ENCODE results near the gene GLIS1.

Gene GLIS1

DNA sequence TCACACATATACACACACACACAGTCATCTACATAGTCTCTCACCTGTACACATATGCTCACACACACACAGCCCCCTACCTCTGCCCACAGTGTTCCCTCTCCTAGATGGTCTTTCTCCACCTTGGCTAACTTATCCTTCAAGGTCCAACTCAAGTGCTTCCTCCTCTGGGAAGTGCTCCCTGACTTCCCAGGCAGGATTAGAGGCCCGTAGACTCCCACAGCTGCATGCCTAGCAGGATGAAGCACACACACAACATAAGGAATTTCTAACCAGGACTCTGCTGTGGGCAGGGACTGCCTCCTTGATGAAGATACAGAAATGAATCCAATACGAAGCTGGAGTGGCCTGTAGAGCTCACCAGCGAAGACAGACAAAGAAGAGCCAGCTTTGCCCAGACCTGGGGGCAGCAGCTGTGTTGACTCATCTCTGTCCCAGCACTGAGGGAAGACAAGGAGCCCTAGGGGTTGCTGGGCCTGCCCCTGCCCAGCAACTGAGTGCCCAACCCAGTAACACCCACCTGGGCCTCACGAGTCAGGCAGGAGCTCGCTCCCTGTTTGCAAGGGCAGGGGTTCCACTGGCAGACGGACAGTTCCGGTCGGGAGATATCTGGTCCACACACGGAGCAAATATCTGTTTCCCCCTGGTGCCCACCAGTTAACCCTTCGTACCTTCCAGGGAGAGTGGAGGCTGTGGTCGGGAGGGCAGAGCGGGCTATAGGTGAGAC lies 178.9 kb downstream of the GLIS1 start:
- CTCF ChIA-PET: interaction anchor here (1.4 kb wide), 1 partner anchor 18 kb away, joined by 5 read pairs; no protein-coding TSS in a partner anchor
- POLR2A ChIA-PET: no interaction called here
- TF ChIP-seq FOXK2 (IDR thresholded peaks at IDR 0.05): no peak
- TF ChIP-seq LEF1 (IDR thresholded peaks at IDR 0.05; ENCODE audit: borderline replicate concordance): no peak
- TF ChIP-seq TARDBP (IDR thresholded peaks at IDR 0.05): no peak
- no peak for TF ChIP-seq SUZ12 (IDR thresholded peaks at IDR 0.05)
- TF ChIP-seq FOXM1 (IDR thresholded peaks at IDR 0.05; ENCODE audit: borderline replicate concordance): no peak
- no peak for TF ChIP-seq NFRKB (IDR thresholded peaks at IDR 0.05)
- no peak for TF ChIP-seq ZNF384 (IDR thresholded peaks at IDR 0.05)
- no peak for TF ChIP-seq ELF4 (IDR thresholded peaks at IDR 0.05)
- TF ChIP-seq CTBP1 (IDR thresholded peaks at IDR 0.05; ENCODE audit: borderline replicate concordance): no peak
- TF ChIP-seq FOXA1 (IDR thresholded peaks at IDR 0.05): no peak
- no peak for TF ChIP-seq ARNT (IDR thresholded peaks at IDR 0.05)
- no peak for TF ChIP-seq BHLHE40 (IDR thresholded peaks at IDR 0.05; ENCODE audit: borderline replicate concordance)
- no peak for TF ChIP-seq L3MBTL2 (conservative IDR thresholded peaks at IDR 0.05)
- TF ChIP-seq, protein P1, sequence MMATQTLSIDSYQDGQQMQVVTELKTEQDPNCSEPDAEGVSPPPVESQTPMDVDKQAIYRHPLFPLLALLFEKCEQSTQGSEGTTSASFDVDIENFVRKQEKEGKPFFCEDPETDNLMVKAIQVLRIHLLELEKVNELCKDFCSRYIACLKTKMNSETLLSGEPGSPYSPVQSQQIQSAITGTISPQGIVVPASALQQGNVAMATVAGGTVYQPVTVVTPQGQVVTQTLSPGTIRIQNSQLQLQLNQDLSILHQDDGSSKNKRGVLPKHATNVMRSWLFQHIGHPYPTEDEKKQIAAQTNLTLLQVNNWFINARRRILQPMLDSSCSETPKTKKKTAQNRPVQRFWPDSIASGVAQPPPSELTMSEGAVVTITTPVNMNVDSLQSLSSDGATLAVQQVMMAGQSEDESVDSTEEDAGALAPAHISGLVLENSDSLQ (IDR thresholded peaks at IDR 0.05): no peak
- TF ChIP-seq SP1 (IDR thresholded peaks at IDR 0.05): no peak
- no peak for TF ChIP-seq HDGF (IDR thresholded peaks at IDR 0.05; ENCODE audit: borderline replicate concordance)
- no peak for DNase-seq (ENCODE audit: extremely low spot score)

DNA sequence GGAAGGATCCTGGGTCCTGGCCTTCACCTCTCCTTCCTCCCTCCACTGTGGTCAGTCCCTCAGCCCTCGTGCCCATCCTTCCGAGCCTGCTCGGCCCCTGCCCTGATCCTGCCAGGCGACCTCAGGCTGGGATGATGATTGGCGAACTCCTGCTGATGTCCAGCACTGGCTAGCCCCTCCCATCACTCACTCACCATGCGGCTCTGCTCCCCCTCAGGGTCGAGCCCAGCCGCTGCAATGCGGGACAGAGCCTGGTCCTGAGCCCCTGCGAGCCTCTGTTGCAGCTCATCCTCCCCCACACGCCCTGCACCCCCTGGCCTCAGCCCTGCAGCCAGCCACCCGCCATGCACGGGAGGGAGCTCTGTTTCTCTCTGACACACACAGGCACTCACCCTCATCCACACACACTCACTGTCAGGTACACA lies 179.6 kb downstream of the GLIS1 start:
- CTCF ChIA-PET: no interaction called here

DNA sequence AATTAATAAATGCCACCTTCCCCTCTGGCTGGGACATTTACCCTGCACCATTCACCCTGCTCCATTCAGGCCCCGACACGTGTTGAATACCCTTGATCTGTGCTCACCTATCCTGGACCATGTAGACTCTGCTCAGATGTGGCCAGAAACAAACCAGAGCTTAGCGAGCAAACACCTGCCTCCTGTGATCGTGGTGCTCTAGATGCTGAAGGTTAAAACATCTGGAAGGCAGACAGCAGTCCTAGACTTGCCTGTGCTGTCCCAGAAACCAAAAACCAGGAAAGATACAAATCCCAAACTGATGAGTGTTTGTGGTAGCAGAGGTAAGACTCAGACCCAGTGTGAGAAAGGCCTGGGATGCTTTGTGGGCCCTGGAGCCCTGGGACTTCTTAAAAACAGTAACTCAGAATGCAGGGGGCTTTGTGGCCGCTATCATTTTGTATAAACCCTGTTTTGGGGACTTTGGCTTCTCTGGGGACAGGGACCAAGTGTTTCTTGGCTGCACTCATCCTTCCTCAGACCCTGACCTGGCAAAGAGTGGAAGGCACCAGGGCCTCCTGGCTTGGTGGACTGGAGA lies 180.1 kb downstream of the GLIS1 start:
- POLR2A ChIA-PET: no interaction called here
- TF ChIP-seq NFRKB (IDR thresholded peaks at IDR 0.05): no peak
- no peak for TF ChIP-seq HDGF (IDR thresholded peaks at IDR 0.05; ENCODE audit: borderline replicate concordance)
- TF ChIP-seq ZNF384 (IDR thresholded peaks at IDR 0.05): no peak
- no peak for TF ChIP-seq LEF1 (IDR thresholded peaks at IDR 0.05; ENCODE audit: borderline replicate concordance)
- TF ChIP-seq, protein P1 (IDR thresholded peaks at IDR 0.05): no peak
- TF ChIP-seq ARNT (IDR thresholded peaks at IDR 0.05): no peak
- no peak for TF ChIP-seq ELF4 (IDR thresholded peaks at IDR 0.05)
- TF ChIP-seq SUZ12 (IDR thresholded peaks at IDR 0.05): no peak
- no peak for TF ChIP-seq L3MBTL2 (conservative IDR thresholded peaks at IDR 0.05)
- TF ChIP-seq SP1 (IDR thresholded peaks at IDR 0.05): no peak
- no peak for TF ChIP-seq TARDBP (IDR thresholded peaks at IDR 0.05)
- TF ChIP-seq FOXK2 (IDR thresholded peaks at IDR 0.05): no peak
- TF ChIP-seq FOXM1 (IDR thresholded peaks at IDR 0.05; ENCODE audit: borderline replicate concordance): no peak
- TF ChIP-seq BHLHE40 (IDR thresholded peaks at IDR 0.05; ENCODE audit: borderline replicate concordance): no peak
- no peak for TF ChIP-seq FOXA1 (IDR thresholded peaks at IDR 0.05)
- no peak for TF ChIP-seq CTBP1 (IDR thresholded peaks at IDR 0.05; ENCODE audit: borderline replicate concordance)
- no peak for DNase-seq (ENCODE audit: extremely low spot score)
- CTCF ChIA-PET: no interaction called here

More for the DNA sequence above, 179.6 kb downstream of the GLIS1 start:
- no peak for DNase-seq (ENCODE audit: extremely low spot score)
- TF ChIP-seq ELF4 (IDR thresholded peaks at IDR 0.05) (no peak), TARDBP (IDR thresholded peaks at IDR 0.05) (no peak), CTBP1 (IDR thresholded peaks at IDR 0.05; ENCODE audit: borderline replicate concordance) (no peak)
- POLR2A ChIA-PET: no interaction called here

DNA sequence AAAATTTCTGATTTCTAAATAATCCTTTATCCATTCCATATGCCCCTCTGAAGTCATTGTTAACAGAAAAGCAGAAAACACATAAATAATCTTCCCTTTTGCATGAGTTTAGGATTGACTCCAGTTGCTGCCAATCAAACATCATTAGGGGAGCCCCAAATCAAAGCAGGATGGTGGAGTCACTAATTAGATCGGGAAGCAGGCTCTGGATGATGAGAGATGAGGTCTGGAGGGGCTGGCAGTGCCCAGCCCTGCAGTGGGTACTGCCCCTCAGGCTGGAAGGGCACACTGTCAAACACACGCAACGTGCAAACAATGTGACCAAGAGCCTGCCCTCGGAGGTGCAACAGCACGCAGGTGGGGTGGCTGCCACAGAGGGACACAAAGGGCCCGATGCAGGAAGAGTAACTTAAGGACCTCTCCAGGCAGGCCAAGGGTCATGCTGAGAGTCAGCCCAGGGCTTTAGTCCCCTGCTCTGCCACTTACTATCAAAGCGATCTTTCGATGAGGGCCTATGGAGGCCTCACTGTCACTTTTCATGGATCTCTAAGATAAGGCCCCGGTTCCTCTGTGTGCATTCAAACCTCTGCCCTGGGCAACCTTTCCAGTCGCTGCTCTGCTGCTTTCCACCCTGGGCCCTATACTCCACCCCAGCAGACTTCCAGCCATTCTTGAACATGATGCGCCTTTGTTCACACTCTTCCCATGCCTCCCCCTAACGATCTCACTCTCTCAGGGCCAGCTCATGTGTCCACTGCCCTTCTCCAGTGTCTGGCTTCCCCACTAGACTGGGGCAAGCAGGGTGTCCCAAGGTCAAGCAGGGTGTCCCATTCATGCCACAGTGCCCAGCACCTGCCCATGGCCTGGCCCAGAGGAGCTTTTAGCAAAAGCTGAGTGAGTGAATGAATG lies 180.9 kb downstream of the GLIS1 start:
- POLR2A ChIA-PET: no interaction called here
- TF ChIP-seq CTBP1 (IDR thresholded peaks at IDR 0.05; ENCODE audit: borderline replicate concordance): no peak
- no peak for TF ChIP-seq ELF4 (IDR thresholded peaks at IDR 0.05)
- TF ChIP-seq TARDBP (IDR thresholded peaks at IDR 0.05): no peak
- TF ChIP-seq BHLHE40 (IDR thresholded peaks at IDR 0.05; ENCODE audit: borderline replicate concordance): no peak
- TF ChIP-seq ARNT (IDR thresholded peaks at IDR 0.05): no peak
- TF ChIP-seq FOXK2 (IDR thresholded peaks at IDR 0.05): no peak
- no peak for TF ChIP-seq LEF1 (IDR thresholded peaks at IDR 0.05; ENCODE audit: borderline replicate concordance)
- CTCF ChIA-PET: no interaction called here
- no peak for DNase-seq (ENCODE audit: extremely low spot score)

DNA sequence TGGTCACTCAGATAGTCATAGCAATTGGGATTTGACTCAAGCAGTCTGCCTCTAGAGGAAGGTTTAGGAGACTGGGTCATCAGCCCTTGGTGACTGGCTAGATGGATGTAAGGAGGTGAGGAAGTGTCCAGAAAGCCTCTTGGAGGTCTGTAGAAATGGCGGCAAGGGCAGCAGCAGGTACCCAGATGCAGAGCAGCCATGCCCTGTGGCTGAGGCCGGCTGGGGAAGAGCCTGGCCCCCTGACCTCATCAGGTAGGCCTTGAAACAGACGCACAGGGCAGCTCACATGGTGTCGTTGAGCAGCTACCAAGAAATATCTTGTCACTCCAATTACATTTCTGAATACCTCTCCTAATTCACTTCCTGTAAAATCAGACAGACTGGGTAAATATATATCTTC lies 181.6 kb downstream of the GLIS1 start:
- POLR2A ChIA-PET: no interaction called here
- CTCF ChIA-PET: no interaction called here

More for the DNA sequence above, 181.6 kb downstream of the GLIS1 start:
- no peak for DNase-seq (ENCODE audit: extremely low spot score)
- TF ChIP-seq CTBP1 (IDR thresholded peaks at IDR 0.05; ENCODE audit: borderline replicate concordance) (no peak), FOXK2 (IDR thresholded peaks at IDR 0.05) (no peak), SUZ12 (IDR thresholded peaks at IDR 0.05) (no peak), ZNF384 (IDR thresholded peaks at IDR 0.05) (no peak), BHLHE40 (IDR thresholded peaks at IDR 0.05; ENCODE audit: borderline replicate concordance) (no peak), SP1 (IDR thresholded peaks at IDR 0.05) (no peak), TARDBP (IDR thresholded peaks at IDR 0.05) (no peak), ELF4 (IDR thresholded peaks at IDR 0.05) (no peak), FOXM1 (IDR thresholded peaks at IDR 0.05; ENCODE audit: borderline replicate concordance) (no peak)
- TF ChIP-seq, protein P1 (IDR thresholded peaks at IDR 0.05): no peak
